Mesothelial cell of epicardium (in vitro differentiated cells): ENCODE data around the gene FRMD1. TPM values are rescaled to one million over a fixed set of nuclear protein-coding genes. Genes with fewer than 3 reads are reported as not detected.

Experiments used
- DNase-seq, 2 experiments: peaks; one replicate each; pipeline ENCODE4 v3.0.0; 2021; ENCODE audit warnings: low spot score in 2 of 2; ENCODE audit not compliant: unreplicated experiment in 2 of 2
- H3K27ac Mint-ChIP-seq: 2 replicates; pipeline ENCODE4 v1.8.0; 2021; ENCODE audit warnings: mixed read lengths
- H3K27me3 Mint-ChIP-seq: 2 replicates; pipeline ENCODE4 v1.8.0; 2021; ENCODE audit warnings: low read depth, mixed read lengths
- H3K36me3 Mint-ChIP-seq: 2 replicates; pipeline ENCODE4 v1.8.0; 2021; ENCODE audit warnings: mixed read lengths
- H3K4me1 Mint-ChIP-seq: 2 replicates; pipeline ENCODE4 v1.8.0; 2021; ENCODE audit warnings: mixed read lengths
- H3K4me3 Mint-ChIP-seq: 2 replicates; pipeline ENCODE4 v1.8.0; 2021; ENCODE audit warnings: mild to moderate bottlenecking, moderate library complexity, mixed read lengths
- H3K9me3 Mint-ChIP-seq: 2 replicates; pipeline ENCODE4 v1.8.0; 2021; ENCODE audit warnings: mixed read lengths
- total RNA-seq: library from RNA; stranded (reverse); gene quantifications from 3 replicates; pipeline ENCODE4 v1.2.1, GENCODE V29; 2021
- TF ChIP-seq, protein P1 (sequence below): fragments of 200-600 bp; sonication (generic); IDR thresholded peaks from one replicate; pipeline ENCODE4 v1.5.0; 2021; ENCODE audit warnings: antibody characterized with exemption; ENCODE audit not compliant: unreplicated experiment

The FRMD1 gene
- total RNA-seq, 1 donor from 2014 or later, result not detected

DNA sequence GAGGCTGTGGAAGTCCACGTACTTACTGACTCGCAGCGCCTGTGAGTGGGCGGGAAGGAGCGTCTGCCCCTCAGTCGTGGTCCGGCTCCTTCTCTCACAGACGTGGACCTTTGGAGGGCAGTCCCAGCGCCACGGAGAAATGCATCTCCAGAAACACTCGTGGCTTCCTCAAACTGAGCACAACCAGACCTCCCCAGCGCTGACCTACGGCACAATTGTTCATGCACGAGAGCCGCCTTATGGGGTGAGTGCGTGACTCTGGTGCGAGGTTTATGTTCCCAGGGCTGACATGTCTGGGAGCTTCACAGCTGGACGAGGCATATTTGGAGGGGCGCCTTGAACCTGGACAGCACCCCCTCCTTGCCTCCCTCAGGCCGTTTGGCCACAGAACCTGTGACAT is 29.7 kb downstream of the FRMD1 start:
- TF ChIP-seq, protein P1, sequence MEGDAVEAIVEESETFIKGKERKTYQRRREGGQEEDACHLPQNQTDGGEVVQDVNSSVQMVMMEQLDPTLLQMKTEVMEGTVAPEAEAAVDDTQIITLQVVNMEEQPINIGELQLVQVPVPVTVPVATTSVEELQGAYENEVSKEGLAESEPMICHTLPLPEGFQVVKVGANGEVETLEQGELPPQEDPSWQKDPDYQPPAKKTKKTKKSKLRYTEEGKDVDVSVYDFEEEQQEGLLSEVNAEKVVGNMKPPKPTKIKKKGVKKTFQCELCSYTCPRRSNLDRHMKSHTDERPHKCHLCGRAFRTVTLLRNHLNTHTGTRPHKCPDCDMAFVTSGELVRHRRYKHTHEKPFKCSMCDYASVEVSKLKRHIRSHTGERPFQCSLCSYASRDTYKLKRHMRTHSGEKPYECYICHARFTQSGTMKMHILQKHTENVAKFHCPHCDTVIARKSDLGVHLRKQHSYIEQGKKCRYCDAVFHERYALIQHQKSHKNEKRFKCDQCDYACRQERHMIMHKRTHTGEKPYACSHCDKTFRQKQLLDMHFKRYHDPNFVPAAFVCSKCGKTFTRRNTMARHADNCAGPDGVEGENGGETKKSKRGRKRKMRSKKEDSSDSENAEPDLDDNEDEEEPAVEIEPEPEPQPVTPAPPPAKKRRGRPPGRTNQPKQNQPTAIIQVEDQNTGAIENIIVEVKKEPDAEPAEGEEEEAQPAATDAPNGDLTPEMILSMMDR, result no peak
- Mint-ChIP-seq H3K4me1 (peaks cover 2% of the 10 kb centered on the region), H3K9me3 (no peaks in the 10 kb centered on the region), H3K27ac (no peak overlapping the region), H3K4me3 (no peak overlapping the region), H3K36me3 (no peaks in the 10 kb centered on the region), H3K27me3 (no peaks in the 10 kb centered on the region)
- no peak for DNase-seq

DNA sequence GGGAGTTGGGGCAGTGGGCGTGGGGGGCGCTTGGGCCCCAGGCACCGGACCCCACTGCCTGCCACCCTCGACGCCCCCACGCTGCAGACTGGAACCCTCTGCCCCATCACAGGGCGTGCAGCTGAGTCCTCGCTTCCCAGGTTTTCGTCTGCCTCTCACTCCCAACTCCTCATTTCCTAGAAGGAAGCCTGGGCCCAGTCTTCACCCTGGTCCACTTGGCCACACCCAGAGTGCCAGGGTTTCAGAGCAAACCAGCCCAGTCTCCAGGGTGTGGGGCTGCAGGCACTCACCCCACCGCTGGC is 30.3 kb downstream of the FRMD1 start:
- H3K9me3 Mint-ChIP-seq, result no peaks in the 10 kb centered on the region
- H3K27me3 Mint-ChIP-seq, result no peaks in the 10 kb centered on the region
- TF ChIP-seq, protein P1, result no peak
- no peak overlapping the region for H3K27ac Mint-ChIP-seq
- no peak overlapping the region for H3K4me3 Mint-ChIP-seq
- peaks cover 2% of the 10 kb centered on the region for H3K4me1 Mint-ChIP-seq
- no peaks in the 10 kb centered on the region for H3K36me3 Mint-ChIP-seq
- DNase-seq, result no peak

DNA sequence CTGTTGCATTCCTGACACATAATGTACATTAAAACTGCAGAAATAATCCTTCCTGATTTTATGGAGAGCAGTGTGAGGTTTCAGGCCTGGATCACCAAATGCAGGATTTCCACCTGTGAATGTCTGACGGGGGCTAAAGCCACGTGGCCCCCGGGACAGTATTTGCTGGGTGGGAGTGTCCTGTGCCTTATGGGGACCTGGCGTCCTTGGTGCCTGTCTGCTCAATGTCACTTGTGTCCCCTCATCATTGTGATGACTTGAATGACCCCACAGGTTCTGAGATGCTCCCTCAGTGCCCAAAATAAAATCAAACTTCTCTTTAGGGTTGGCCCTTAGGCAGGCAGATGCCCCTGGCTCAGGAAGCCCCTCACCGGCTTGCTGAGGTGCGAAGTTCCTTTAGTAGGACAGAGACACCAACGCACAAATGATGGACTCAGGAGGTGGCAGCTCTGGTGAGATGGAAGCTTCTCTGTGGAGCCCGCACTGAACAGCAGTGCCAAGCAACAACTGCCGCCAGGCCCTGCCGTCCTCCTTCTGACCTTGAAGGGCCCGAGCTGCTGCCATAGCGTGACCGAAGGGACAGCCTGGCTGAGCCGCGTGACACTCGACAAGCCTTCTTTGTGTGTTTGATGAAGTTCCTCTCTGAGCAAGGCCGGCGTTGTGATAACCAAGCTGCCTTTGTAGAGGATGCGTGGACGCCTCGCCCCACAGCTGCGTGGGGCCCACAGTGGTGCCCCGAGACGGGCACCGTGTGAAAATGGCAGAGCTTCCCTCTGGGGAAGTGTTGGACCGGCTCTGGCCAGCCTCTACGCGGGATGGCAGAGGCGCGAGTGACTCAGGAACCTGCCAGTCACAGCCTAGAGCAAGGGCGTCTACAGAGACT is 30.9 kb downstream of the FRMD1 start:
- no peak overlapping the region for H3K27ac Mint-ChIP-seq
- DNase-seq, result no peak
- no peaks in the 10 kb centered on the region for H3K27me3 Mint-ChIP-seq
- H3K4me3 Mint-ChIP-seq, result no peak overlapping the region
- H3K4me1 Mint-ChIP-seq, result peaks cover 2% of the 10 kb centered on the region
- H3K9me3 Mint-ChIP-seq, result no peaks in the 10 kb centered on the region
- no peaks in the 10 kb centered on the region for H3K36me3 Mint-ChIP-seq
- TF ChIP-seq, protein P1, result no peak

DNA sequence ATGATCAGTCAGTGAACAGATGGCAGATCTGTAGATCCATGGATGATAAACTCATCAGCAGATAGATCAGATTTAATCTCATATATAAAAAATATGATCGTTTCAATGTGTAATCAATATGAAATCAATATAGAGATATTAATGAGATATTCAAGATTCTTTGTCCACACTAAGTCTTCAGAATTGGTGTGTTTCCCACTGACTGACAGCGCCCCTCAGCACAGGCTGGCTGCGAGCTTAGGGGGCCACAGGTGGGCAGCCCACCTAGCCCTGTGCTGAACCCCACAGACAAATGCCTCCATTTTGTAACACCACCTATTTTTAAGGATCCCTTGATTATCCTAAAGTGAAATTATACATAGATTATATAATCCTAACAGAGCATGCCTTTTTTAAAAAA is 32.3 kb downstream of the FRMD1 start:
- no peaks in the 10 kb centered on the region for H3K36me3 Mint-ChIP-seq
- no peaks in the 10 kb centered on the region for H3K27me3 Mint-ChIP-seq
- peaks cover 2% of the 10 kb centered on the region for H3K4me1 Mint-ChIP-seq
- H3K4me3 Mint-ChIP-seq, result no peak overlapping the region
- no peaks in the 10 kb centered on the region for H3K9me3 Mint-ChIP-seq
- no peak for DNase-seq
- TF ChIP-seq, protein P1, result no peak
- no peak overlapping the region for H3K27ac Mint-ChIP-seq

DNA sequence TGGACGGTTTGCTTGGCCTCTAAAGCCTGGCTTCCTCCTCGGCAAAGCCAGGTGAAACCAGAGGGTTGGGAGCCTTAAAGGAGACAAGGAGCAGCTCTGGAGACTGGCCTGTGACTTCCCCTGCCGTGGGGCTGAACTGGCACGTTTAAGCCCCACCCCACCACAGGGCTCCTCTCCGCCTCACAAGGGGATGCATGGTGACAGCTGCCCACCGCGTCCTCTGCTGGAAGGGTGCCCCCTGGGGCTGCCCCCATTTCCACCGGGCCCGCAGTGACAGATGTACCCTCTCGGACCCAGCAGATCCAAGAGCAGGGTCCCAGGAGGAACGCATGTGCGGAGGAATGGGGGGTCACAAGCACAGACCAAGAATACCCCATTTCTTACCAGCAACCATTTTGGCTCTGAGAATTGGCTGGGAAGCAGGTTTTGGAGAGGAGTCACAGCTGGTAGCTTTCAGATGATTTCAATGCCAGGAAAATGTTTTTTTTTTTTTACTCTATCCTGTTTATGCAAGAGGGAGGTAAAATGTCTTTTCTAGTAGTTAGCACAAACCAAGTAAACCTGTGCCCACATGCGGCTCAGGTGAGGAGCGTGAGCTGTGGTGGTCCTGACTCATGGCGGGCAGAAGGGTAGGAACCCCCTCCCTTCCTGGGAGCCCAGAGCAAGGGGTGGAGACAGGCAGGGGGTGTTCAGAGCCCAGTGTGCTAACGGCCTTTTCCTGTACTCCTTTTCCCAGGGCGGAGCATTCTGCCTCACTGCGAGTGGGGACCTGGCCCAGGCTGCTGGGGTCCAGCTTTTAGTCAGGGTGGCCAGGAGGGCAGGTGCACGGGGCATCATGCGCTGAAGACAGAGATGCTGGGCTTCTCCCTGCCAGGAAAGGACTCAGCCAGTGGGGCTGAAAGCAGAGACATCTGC is 33.0 kb downstream of the FRMD1 start:
- no peak overlapping the region for H3K27ac Mint-ChIP-seq
- TF ChIP-seq, protein P1, result no peak
- no peak overlapping the region for H3K4me3 Mint-ChIP-seq
- no peaks in the 10 kb centered on the region for H3K36me3 Mint-ChIP-seq
- H3K9me3 Mint-ChIP-seq, result peaks cover 4% of the 10 kb centered on the region
- peaks cover 2% of the 10 kb centered on the region for H3K4me1 Mint-ChIP-seq
- H3K27me3 Mint-ChIP-seq, result no peaks in the 10 kb centered on the region
- DNase-seq, result no peak
